Measurements from ENCODE around the gene FEM1A.
"Not testable (repeated sequence)": the region's sequence is repeated elsewhere in the genome, so short reads cannot be mapped to it uniquely, and the experiment has no call there.

Gene FEM1A

DNA sequence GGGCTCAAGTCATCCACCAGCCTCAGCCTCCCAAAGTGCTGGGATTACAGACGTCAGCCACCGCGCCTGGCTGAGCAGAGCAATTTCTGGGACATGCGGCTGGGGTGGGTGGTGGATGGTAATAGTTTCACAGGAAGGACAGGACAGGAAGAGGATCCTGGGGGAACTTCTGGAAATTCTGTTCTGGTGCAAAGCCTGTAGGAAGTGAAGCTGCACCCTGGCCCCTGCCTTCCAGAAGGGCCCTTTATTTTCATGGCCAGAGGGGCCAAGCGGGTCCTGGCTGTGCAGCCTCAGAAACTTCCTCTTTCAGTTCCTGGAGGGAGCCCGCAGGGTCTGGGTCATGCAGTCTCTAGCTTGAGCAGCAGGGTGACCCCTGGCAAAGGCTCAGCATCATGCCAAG is 15.7 kb downstream of the FEM1A start:
- H3K27me3 ChIP-seq (ENCODE audit: control insufficient read depth in 2 of 2, insufficient read depth in 2 of 2, low read length in 2 of 2) = no peaks in the 10 kb centered on the region
- no peaks in the 10 kb centered on the region for H3K36me3 ChIP-seq (ENCODE audit: control insufficient read depth in 2 of 2, insufficient read depth in 2 of 2, low read length in 2 of 2)
- no peaks in the 10 kb centered on the region for H3K9me3 ChIP-seq (ENCODE audit: control insufficient read depth in 2 of 2, low read length in 2 of 2)
- H3K9ac ChIP-seq (ENCODE audit: low read depth in 1 of 2, low read length in 2 of 2) = no peak overlapping the region
- no peak overlapping the region for H3K27ac ChIP-seq (ENCODE audit: low read depth in 2 of 2, low read length in 2 of 2)
- no peak overlapping the region for H3K4me3 ChIP-seq (ENCODE audit: low read length in 2 of 2)
- H3K4me1 ChIP-seq (ENCODE audit: control insufficient read depth in 2 of 2, insufficient read depth in 2 of 2, low read length in 2 of 2) = peaks cover 0 to 3% of the 10 kb centered on the region in 2 donors

GRCh38 chr19:4811328-4812131 is 20.0 kb downstream of the FEM1A start:
- H3K4me1 ChIP-seq (ENCODE audit: control insufficient read depth in 2 of 2, insufficient read depth in 2 of 2, low read length in 2 of 2) = peaks cover 10 to 14% of the 10 kb centered on the region in 2 donors
- no peak overlapping the region for H3K9ac ChIP-seq (ENCODE audit: low read depth in 1 of 2, low read length in 2 of 2)
- H3K27me3 ChIP-seq (ENCODE audit: control insufficient read depth in 2 of 2, insufficient read depth in 2 of 2, low read length in 2 of 2) = no peaks in the 10 kb centered on the region
- H3K27ac ChIP-seq (ENCODE audit: low read depth in 2 of 2, low read length in 2 of 2) = no peak overlapping the region
- H3K36me3 ChIP-seq (ENCODE audit: control insufficient read depth in 2 of 2, insufficient read depth in 2 of 2, low read length in 2 of 2) = peaks cover 0 to under 1% of the 10 kb centered on the region in 2 donors
- no peaks in the 10 kb centered on the region for H3K9me3 ChIP-seq (ENCODE audit: control insufficient read depth in 2 of 2, low read length in 2 of 2)
- H3K4me3 ChIP-seq (ENCODE audit: low read length in 2 of 2) = no peak overlapping the region

DNA sequence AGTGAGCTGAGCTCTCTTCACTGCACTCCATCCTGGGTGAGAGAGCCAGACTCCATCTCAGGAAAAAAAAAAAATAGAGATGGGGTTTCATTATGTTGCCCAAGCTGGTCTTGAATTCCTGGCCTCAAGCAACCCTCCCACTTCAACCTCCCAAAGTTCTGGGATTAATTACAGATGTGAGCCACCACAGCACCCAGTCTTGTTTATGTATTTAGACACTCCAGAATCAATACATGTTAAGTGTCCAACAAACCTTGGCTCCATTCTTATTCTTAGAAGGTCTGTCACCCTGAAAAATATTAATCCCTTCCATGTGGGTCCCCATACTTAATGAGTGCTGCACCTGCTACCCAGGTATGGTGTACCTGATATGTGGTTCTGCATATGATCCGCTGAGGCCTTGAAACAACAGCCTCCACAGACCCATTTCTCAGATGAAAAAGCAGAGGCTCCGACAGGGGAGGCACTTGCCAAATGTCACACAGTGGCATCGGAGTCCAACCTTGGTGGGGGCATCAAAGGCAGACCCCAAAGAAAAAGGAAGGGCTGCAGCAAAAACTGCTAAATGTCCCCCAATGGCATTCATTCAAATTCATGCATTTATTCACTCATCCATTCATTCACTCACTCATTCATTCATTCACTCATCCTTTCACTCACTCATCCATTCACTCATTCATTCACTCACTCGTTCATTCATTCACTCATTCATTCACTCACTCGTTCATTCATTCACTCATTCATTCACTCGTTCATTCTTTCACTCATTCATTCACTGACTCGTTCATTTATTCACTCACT is 23.3 kb downstream of the FEM1A start:
- Histone ChIP-seq H3K4me3 (ENCODE audit: low read length in 2 of 2) (no peak overlapping the region), H3K36me3 (ENCODE audit: control insufficient read depth in 2 of 2, insufficient read depth in 2 of 2, low read length in 2 of 2) (peaks cover 21 to 22% of the 10 kb centered on the region in 2 donors), H3K4me1 (ENCODE audit: control insufficient read depth in 2 of 2, insufficient read depth in 2 of 2, low read length in 2 of 2) (peaks cover 10 to 14% of the 10 kb centered on the region in 2 donors), H3K27me3 (ENCODE audit: control insufficient read depth in 2 of 2, insufficient read depth in 2 of 2, low read length in 2 of 2) (no peaks in the 10 kb centered on the region), H3K9ac (ENCODE audit: low read depth in 1 of 2, low read length in 2 of 2) (no peak overlapping the region), H3K9me3 (ENCODE audit: control insufficient read depth in 2 of 2, low read length in 2 of 2) (no peaks in the 10 kb centered on the region), H3K27ac (ENCODE audit: low read depth in 2 of 2, low read length in 2 of 2) (no peak overlapping the region)

DNA sequence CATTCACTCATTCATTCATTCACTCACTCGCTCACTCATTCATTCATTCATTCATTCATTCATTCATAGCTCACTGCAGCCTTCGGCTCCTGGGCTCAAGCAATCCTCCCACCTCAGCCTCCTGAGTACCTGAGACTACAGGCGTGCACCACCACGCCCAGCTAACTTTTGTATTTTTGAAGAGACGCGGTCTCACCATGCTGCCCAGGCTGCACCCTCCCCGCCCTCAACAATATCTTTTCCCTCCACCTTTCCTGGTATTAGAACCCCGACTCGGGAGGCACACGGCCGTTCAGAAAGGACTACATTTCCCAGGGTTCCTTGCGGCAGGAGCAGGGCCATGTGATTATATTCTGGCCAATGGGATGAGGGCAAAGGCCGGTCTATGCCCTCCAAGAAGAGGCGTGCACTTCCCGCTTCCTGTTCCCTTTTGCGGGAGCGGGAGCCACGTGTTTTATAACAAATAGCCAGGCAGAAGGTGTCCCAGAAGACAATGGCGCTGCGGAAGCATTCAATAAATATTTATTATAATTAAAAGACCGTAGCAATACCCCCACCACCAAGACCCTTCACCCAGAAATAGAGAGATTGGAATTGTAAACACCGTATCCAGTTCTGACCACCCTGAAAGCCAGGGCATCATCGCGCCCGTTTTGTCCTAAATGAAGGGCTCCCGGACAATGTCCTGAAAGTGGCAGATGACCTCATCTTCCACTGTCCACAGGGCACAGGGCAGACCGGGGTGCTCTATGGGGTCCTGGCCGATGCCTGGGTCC is 24.1 kb downstream of the FEM1A start:
- H3K36me3 ChIP-seq (ENCODE audit: control insufficient read depth in 2 of 2, insufficient read depth in 2 of 2, low read length in 2 of 2) = peaks cover 22% of the 10 kb centered on the region in 2 donors
- no peaks in the 10 kb centered on the region for H3K9me3 ChIP-seq (ENCODE audit: control insufficient read depth in 2 of 2, low read length in 2 of 2)
- H3K4me3 ChIP-seq (ENCODE audit: low read length in 2 of 2) = peak overlapping the region; percentile 32 to 60
- H3K4me1 ChIP-seq (ENCODE audit: control insufficient read depth in 2 of 2, insufficient read depth in 2 of 2, low read length in 2 of 2) = peaks cover 10 to 14% of the 10 kb centered on the region in 2 donors
- H3K27ac ChIP-seq (ENCODE audit: low read depth in 2 of 2, low read length in 2 of 2) = no peak overlapping the region
- no peak overlapping the region for H3K9ac ChIP-seq (ENCODE audit: low read depth in 1 of 2, low read length in 2 of 2)
- no peaks in the 10 kb centered on the region for H3K27me3 ChIP-seq (ENCODE audit: control insufficient read depth in 2 of 2, insufficient read depth in 2 of 2, low read length in 2 of 2)

GRCh38 chr19:4816202-4816949 is 24.8 kb downstream of the FEM1A start:
- Histone ChIP-seq H3K9ac (ENCODE audit: low read depth in 1 of 2, low read length in 2 of 2) (no peak overlapping the region), H3K27ac (ENCODE audit: low read depth in 2 of 2, low read length in 2 of 2) (no peak overlapping the region), H3K4me1 (ENCODE audit: control insufficient read depth in 2 of 2, insufficient read depth in 2 of 2, low read length in 2 of 2) (peaks cover 10 to 14% of the 10 kb centered on the region in 2 donors), H3K4me3 (ENCODE audit: low read length in 2 of 2) (no peak overlapping the region), H3K9me3 (ENCODE audit: control insufficient read depth in 2 of 2, low read length in 2 of 2) (no peaks in the 10 kb centered on the region), H3K27me3 (ENCODE audit: control insufficient read depth in 2 of 2, insufficient read depth in 2 of 2, low read length in 2 of 2) (no peaks in the 10 kb centered on the region), H3K36me3 (ENCODE audit: control insufficient read depth in 2 of 2, insufficient read depth in 2 of 2, low read length in 2 of 2) (peaks cover 22% of the 10 kb centered on the region in 2 donors)

DNA sequence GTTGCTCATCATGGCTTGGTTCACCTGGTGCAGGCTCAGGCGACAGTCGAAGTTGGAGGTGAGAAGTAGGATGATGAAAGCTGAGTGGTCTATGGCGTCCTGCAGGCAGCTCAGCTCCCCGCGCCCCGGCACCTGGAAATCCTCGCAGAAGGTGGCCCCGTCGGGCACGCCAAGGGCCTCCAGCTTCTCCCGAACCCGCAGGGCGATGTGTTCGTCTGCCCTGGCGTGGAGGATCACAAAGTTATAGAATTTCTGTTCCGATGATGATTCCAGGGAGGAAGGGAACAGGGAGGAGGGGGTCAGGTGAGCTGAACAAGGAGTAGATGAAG is 25.4 kb downstream of the FEM1A start:
- no peak overlapping the region for H3K27ac ChIP-seq (ENCODE audit: low read depth in 2 of 2, low read length in 2 of 2)
- no peak overlapping the region for H3K9ac ChIP-seq (ENCODE audit: low read depth in 1 of 2, low read length in 2 of 2)
- no peaks in the 10 kb centered on the region for H3K27me3 ChIP-seq (ENCODE audit: control insufficient read depth in 2 of 2, insufficient read depth in 2 of 2, low read length in 2 of 2)
- H3K4me1 ChIP-seq (ENCODE audit: control insufficient read depth in 2 of 2, insufficient read depth in 2 of 2, low read length in 2 of 2) = peaks cover 7 to 14% of the 10 kb centered on the region in 2 donors
- H3K9me3 ChIP-seq (ENCODE audit: control insufficient read depth in 2 of 2, low read length in 2 of 2) = no peaks in the 10 kb centered on the region
- peaks cover 22% of the 10 kb centered on the region in 2 donors for H3K36me3 ChIP-seq (ENCODE audit: control insufficient read depth in 2 of 2, insufficient read depth in 2 of 2, low read length in 2 of 2)
- H3K4me3 ChIP-seq (ENCODE audit: low read length in 2 of 2) = no peak overlapping the region

GRCh38 chr19:4817467-4818277 is 26.1 kb downstream of the FEM1A start:
- no peak overlapping the region for H3K9ac ChIP-seq (ENCODE audit: low read depth in 1 of 2, low read length in 2 of 2)
- no peaks in the 10 kb centered on the region for H3K27me3 ChIP-seq (ENCODE audit: control insufficient read depth in 2 of 2, insufficient read depth in 2 of 2, low read length in 2 of 2)
- no peak overlapping the region for H3K27ac ChIP-seq (ENCODE audit: low read depth in 2 of 2, low read length in 2 of 2)
- no peak overlapping the region for H3K4me3 ChIP-seq (ENCODE audit: low read length in 2 of 2)
- H3K4me1 ChIP-seq (ENCODE audit: control insufficient read depth in 2 of 2, insufficient read depth in 2 of 2, low read length in 2 of 2) = peaks cover 4 to 13% of the 10 kb centered on the region in 2 donors
- peaks cover 22 to 24% of the 10 kb centered on the region in 2 donors for H3K36me3 ChIP-seq (ENCODE audit: control insufficient read depth in 2 of 2, insufficient read depth in 2 of 2, low read length in 2 of 2)
- no peaks in the 10 kb centered on the region for H3K9me3 ChIP-seq (ENCODE audit: control insufficient read depth in 2 of 2, low read length in 2 of 2)

DNA sequence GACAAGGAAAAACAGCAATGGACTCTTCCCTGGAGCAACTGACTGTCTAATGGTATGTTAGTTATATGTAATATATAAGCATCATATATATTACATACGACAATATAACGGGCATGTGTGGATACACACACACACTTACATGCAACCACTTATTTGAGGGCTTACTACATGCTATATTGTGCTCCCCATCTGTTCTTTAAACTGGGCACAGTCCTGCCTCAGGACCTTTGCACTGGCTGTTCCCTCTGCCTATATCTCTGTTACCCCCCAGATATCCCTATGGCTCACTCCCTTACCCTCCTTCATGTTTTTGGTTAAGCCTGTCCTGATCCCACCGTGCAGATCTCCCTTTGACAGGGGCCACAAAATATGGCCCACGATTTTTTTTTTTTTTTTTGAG is 29.7 kb downstream of the FEM1A start:
- no peak overlapping the region for H3K4me3 ChIP-seq (ENCODE audit: low read length in 2 of 2)
- H3K9me3 ChIP-seq (ENCODE audit: control insufficient read depth in 2 of 2, low read length in 2 of 2) = no peaks in the 10 kb centered on the region
- H3K36me3 ChIP-seq (ENCODE audit: control insufficient read depth in 2 of 2, insufficient read depth in 2 of 2, low read length in 2 of 2) = peaks cover 22 to 24% of the 10 kb centered on the region in 2 donors
- H3K27ac ChIP-seq (ENCODE audit: low read depth in 2 of 2, low read length in 2 of 2) = no peak overlapping the region
- H3K4me1 ChIP-seq (ENCODE audit: control insufficient read depth in 2 of 2, insufficient read depth in 2 of 2, low read length in 2 of 2) = no peaks in the 10 kb centered on the region
- no peaks in the 10 kb centered on the region for H3K27me3 ChIP-seq (ENCODE audit: control insufficient read depth in 2 of 2, insufficient read depth in 2 of 2, low read length in 2 of 2)
- no peak overlapping the region for H3K9ac ChIP-seq (ENCODE audit: low read depth in 1 of 2, low read length in 2 of 2)

DNA sequence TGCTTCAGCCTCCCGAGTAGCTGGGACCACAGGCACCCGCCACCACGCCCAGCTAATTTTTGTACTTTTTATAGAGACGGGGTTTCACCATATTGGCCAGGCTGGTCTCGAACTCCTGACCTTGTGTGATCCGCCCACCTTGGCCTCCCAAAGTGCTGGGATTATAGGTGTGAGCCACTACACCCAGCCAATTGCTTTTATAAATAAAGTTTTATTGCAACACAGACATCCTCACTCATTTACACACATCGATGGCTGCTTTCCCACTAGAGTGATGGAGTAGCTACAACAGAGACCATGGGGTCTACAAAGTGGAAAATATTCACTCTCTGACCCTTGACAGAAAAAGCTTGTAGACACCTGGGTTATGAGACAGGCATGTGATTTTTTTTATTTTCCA is 30.8 kb downstream of the FEM1A start:
- not testable (repeated sequence) for H3K27me3 ChIP-seq (ENCODE audit: control insufficient read depth in 2 of 2, insufficient read depth in 2 of 2, low read length in 2 of 2); H3K4me1 ChIP-seq (ENCODE audit: control insufficient read depth in 2 of 2, insufficient read depth in 2 of 2, low read length in 2 of 2); H3K9ac ChIP-seq (ENCODE audit: low read depth in 1 of 2, low read length in 2 of 2); H3K9me3 ChIP-seq (ENCODE audit: control insufficient read depth in 2 of 2, low read length in 2 of 2); H3K4me3 ChIP-seq (ENCODE audit: low read length in 2 of 2); H3K27ac ChIP-seq (ENCODE audit: low read depth in 2 of 2, low read length in 2 of 2)
- peaks cover 15 to 22% of the 10 kb centered on the region in 2 donors for H3K36me3 ChIP-seq (ENCODE audit: control insufficient read depth in 2 of 2, insufficient read depth in 2 of 2, low read length in 2 of 2)

Measured in mucosa of rectum (tissue), 2 donors.